Stimulated activated CD4-positive, alpha-beta T cell treated with anti-CD3 and anti-CD28 coated beads, Interleukin-2, amount 100 ng/mL, for 4 hours (primary cell): ENCODE data around the gene PYGB.

Experiments used
- DNase-seq: peaks from one replicate; pipeline ENCODE4 v3.0.0-alpha.2; 2020; ENCODE audit warnings: low read depth

PYGB gene

GRCh38 chr20:25283221-25283951, 35.5 kb downstream of the PYGB start:
- no peak for DNase-seq

GRCh38 chr20:25284131-25284601, 36.3 kb downstream of the PYGB start:
- DNase-seq, result no peak

- no peak for DNase-seq
Observed at GRCh38 chr20:25285091-25285647, 37.3 kb downstream of the PYGB start.

- no peak for DNase-seq
Observed at GRCh38 chr20:25285856-25286798, 38.2 kb downstream of the PYGB start.

- no peak for DNase-seq
Observed at GRCh38 chr20:25286917-25287316, 39.0 kb downstream of the PYGB start.

- DNase-seq, result no peak
Observed at GRCh38 chr20:25287631-25288290, 39.9 kb downstream of the PYGB start.

- DNase-seq, result no peak
Observed at GRCh38 chr20:25288291-25289181, 40.7 kb downstream of the PYGB start.

- DNase-seq, result no peak
Observed at GRCh38 chr20:25289886-25290597, 42.2 kb downstream of the PYGB start.

- DNase-seq, result no peak
Observed at GRCh38 chr20:25290646-25291431, 43.0 kb downstream of the PYGB start.

- DNase-seq, result no peak
Observed at GRCh38 chr20:25291432-25292133, 43.7 kb downstream of the PYGB start.

GRCh38 chr20:25292176-25292891, 44.4 kb downstream of the PYGB start:
- DNase-seq, result no peak

GRCh38 chr20:25293507-25293906, 45.6 kb downstream of the PYGB start:
- no peak for DNase-seq

GRCh38 chr20:25293910-25294458, 46.1 kb downstream of the PYGB start:
- no peak for DNase-seq

GRCh38 chr20:25294459-25295385, 46.8 kb downstream of the PYGB start:
- DNase-seq, result peak; percentile 37

- no peak for DNase-seq
Observed at GRCh38 chr20:25295386-25296093, 47.7 kb downstream of the PYGB start.
